Measurements from ENCODE around the gene IFI30.

IFI30 gene

DNA sequence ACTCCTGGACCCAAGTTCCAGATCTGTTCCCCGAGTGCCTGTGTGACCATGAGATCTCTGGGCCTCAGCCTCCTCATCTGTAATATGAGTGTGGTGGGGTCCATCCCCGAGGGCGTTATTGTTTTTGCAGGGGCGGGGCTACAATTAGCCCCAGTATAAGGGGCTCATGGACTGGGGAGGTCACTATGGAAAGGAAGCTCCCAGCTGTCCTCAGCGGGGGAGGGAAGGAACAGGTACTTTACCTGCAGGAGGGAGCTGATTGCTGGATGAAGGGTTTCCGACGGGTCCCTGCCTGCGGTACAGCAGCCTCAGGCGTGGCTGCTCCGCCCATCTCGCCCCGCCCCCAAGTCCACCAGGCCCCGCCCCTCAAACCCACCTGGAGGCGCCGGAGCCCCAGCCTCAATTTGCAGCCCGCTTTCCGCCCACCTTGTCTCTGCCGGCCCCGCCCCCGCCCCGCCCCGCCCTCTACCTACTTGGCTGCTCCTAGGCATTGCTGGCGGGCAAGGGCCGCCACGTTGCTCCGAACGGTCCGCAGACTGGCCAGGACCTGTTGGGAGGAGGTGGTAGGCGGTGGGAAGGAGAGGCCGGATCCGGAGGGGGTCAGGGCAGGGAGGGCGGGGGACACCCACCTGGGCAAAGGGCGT, 47.1 kb downstream of the IFI30 start:
- no peak for TF ChIP-seq CTCF (IDR thresholded peaks at IDR 0.05)

- TF ChIP-seq CTCF (IDR thresholded peaks at IDR 0.05), result no peak
Measured at GRCh38 chr19:18221815-18222725, 48.5 kb downstream of the IFI30 start.

DNA sequence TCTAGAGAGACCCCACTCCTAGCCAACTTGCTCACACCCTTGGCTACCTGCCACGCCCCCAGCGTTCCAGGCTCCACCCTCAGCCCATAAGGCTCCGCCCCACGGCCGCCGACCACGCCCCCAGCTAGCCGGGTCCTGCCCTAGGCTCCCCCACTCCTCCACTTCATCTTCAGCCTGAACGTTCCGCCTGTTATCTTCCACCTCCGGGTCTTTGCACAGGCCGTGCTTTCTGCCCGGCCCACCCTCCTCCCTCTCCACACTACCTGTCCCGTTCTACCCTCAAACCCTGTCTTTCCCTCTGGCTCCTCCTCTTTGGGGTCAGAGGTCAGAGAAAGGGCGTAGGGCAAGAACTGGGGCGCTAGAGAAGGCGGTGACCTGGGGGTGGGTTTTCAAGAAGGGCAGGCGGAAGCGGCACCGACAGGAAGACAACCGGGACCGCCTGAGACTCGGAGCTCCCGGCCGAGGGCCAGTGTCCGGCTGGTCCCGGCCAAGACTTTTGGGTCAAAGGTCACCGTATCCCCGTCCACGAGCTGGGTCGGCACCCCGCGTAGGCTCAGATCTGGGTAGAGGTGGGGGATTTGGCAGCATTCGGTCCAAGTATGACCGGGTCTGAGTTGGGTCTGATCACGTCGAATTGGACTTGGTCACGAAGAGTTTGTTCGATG, 50.4 kb downstream of the IFI30 start:
- TF ChIP-seq CTCF (IDR thresholded peaks at IDR 0.05), result no peak

DNA sequence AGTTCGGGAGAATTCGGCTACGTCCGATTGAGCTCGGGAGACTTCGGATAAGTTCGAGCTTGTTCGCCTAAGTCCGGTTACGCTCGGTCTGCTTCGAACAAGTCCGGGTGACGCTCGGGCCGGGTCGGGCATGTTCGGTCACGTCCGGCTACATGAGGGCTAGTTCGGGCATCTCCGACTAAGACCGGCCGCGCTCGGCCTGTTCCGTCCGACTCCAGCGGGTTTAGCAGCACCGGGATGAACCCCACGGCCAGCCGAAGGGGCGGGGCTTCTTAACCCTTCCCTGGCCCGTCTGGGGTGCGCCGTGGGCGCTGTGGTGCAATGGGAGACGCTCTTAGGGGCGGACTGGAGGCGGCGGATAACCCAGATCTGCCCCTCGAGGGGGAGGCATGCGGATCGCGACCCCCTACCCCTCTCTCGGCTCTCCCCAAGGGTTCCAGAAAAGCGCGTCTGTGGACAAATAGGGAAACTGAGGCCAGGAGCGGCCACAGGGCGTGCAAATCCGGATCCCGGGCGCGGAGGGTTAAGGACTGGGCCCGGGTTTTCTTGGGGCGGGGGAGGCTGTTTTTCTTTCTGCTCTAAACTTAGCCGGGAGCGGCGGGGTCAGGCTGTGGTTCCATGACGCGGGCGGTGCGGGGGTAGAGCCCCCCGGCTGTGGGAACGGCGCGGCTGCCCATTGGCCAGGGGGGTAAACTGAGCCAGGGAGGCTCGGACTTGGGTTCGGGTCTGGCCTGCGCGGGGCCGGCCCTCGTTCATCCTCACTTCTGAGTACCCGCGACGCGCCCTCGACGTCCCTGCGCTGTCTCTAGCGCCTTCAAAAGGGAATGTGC, 51.1 kb downstream of the IFI30 start:
- TF ChIP-seq CTCF (IDR thresholded peaks at IDR 0.05), result no peak

GRCh38 chr19:18225355-18225701, 51.7 kb downstream of the IFI30 start:
- no peak for TF ChIP-seq CTCF (IDR thresholded peaks at IDR 0.05)

DNA sequence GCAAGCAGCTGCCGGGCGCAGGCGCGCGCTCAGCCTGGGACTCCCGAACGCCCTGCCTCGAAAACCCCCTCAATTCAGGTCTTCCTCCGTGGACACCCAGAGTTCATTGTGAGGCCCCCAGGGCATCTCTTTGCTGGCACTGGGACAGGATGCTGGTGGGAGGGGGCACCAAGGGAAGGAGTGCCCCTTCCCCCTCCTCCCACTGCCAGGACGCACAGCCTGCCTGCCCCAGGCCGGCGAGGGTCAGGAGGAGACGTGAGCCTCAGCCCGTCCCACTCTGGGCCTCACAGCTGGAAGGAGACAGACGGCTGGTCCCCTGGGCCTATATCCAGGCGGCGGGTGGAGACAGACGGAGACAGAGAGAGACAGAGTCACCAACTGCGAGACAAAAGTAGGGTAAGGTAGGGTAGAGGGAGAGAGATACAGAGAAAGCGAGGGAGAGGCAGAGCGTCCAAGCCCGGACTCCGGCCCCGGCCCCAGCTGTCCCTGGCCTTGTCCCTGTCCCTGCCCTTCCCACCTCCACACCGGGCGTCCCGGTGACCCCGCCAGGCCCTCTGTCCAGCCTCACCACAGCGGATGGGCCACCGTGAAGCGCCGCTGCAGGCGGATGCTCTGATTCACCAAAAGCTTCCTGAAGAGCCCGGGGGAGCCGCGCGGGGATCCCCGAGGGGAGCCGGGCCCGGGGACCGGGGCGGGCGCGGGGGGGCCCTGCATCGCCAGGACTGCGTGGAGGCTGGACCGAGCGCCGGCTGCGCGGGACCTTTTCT, 52.3 kb downstream of the IFI30 start, which contains the start of gene PDE4C:
Gene PDE4C, minus strand, starts transcription at position 737 of the 767 bp plus-strand sequence. Its CDS starts 23 bp downstream, at position 714.
- TF ChIP-seq CTCF (IDR thresholded peaks at IDR 0.05), result no peak

Data from LNCAP (cell line).